Raji (cell line): ENCODE results near the gene OSER1.

ENCODE experiments used
- POLR2A ChIP-seq: IDR thresholded peaks from 2 replicates; pipeline ENCODE4 v1.6.1; 2011; ENCODE audit warnings: low read depth, low read length, control low read depth; ENCODE audit not compliant: insufficient read depth

The OSER1 gene

GRCh38 chr20:44193801-44194200, 16.8 kb downstream of the OSER1 start:
- TF ChIP-seq POLR2A = no peak

GRCh38 chr20:44188752-44189151, 21.8 kb downstream of the OSER1 start:
- TF ChIP-seq POLR2A = no peak

- peak; percentile 35; the same call in 1 of the 2 replicates for TF ChIP-seq POLR2A
These were observed 22.5 kb downstream of the OSER1 start for GRCh38 chr20:44187772-44188709.

- no peak for TF ChIP-seq POLR2A
These were observed 23.4 kb downstream of the OSER1 start, which contains the start of gene JPH2 for GRCh38 chr20:44187054-44187771. Gene JPH2, minus strand, starts transcription at chr20:44187188. Its CDS starts 483 bp downstream, at chr20:44186705.

- no peak for TF ChIP-seq POLR2A
These were observed 23.9 kb downstream of the OSER1 start for GRCh38 chr20:44186674-44187053.

- TF ChIP-seq POLR2A = no peak
These were observed 24.4 kb downstream of the OSER1 start for GRCh38 chr20:44186201-44186600.

- no peak for TF ChIP-seq POLR2A
These were observed 25.0 kb downstream of the OSER1 start for GRCh38 chr20:44185574-44185973.

GRCh38 chr20:44183282-44183681, 27.3 kb downstream of the OSER1 start:
- no peak for TF ChIP-seq POLR2A

GRCh38 chr20:44182863-44183262, 27.7 kb downstream of the OSER1 start:
- TF ChIP-seq POLR2A = no peak

- no peak for TF ChIP-seq POLR2A
These were observed 28.3 kb downstream of the OSER1 start for GRCh38 chr20:44182135-44182765.

- no peak for TF ChIP-seq POLR2A
These were observed 29.0 kb downstream of the OSER1 start for GRCh38 chr20:44181611-44182010.

- no peak for TF ChIP-seq POLR2A
These were observed 29.8 kb downstream of the OSER1 start for GRCh38 chr20:44180814-44181213.

- TF ChIP-seq POLR2A = no peak
These were observed 33.6 kb downstream of the OSER1 start for GRCh38 chr20:44176833-44177534.

GRCh38 chr20:44174996-44175765, 35.4 kb downstream of the OSER1 start:
- TF ChIP-seq POLR2A = no peak
